MCF 10A (cell line): ENCODE measurements around the gene MSL2. TPM values are rescaled to one million over a fixed set of nuclear protein-coding genes. Genes with fewer than 3 reads are reported as not detected.

Experiments used
- BruUV-seq: library from RNA; stranded (reverse); fragments of 400-500 nt; replicated peaks from 2 replicates; lab custom pipeline; 2021; lab: Mats Ljungman, UMichigan
- CTCF ChIA-PET: fragments of 300-600 bp; sonication (Branson Sonifier 250); formaldehyde crosslinking; extraction: SDS; loops from one replicate; lab custom pipeline; 2021; ENCODE audit warnings: antibody characterized with exemption, inconsistent platforms; lab: Yijun Ruan, JAX
- POLR2A ChIA-PET: fragments of 300-600, 350-650 bp; sonication (Branson Sonifier 250); formaldehyde crosslinking; extraction: SDS; loops from one replicate; lab custom pipeline; 2020; ENCODE audit warnings: antibody characterized with exemption, inconsistent platforms; lab: Yijun Ruan, JAX
- DNase-seq: peaks from one replicate; pipeline ENCODE4 v3.0.0-alpha.2; 2018; ENCODE audit not compliant: unreplicated experiment
- H3K27ac Mint-ChIP-seq: one replicate; pipeline ENCODE4 v1.8.0; 2022; ENCODE audit warnings: mild to moderate bottlenecking, low read depth, mixed read lengths; ENCODE audit not compliant: unreplicated experiment
- H3K27me3 Mint-ChIP-seq: one replicate; pipeline ENCODE4 v1.8.0; 2022; ENCODE audit warnings: mixed read lengths; ENCODE audit not compliant: insufficient read depth, unreplicated experiment
- H3K36me3 Mint-ChIP-seq: one replicate; pipeline ENCODE4 v1.8.0; 2022; ENCODE audit warnings: mild to moderate bottlenecking, moderate library complexity, mixed read lengths; ENCODE audit not compliant: insufficient read depth, unreplicated experiment
- H3K4me1 Mint-ChIP-seq: one replicate; pipeline ENCODE4 v1.8.0; 2022; ENCODE audit warnings: mixed read lengths; ENCODE audit not compliant: insufficient read depth, unreplicated experiment
- H3K4me3 Mint-ChIP-seq: one replicate; pipeline ENCODE4 v1.8.0; 2022; ENCODE audit warnings: mild to moderate bottlenecking, moderate library complexity, mixed read lengths; ENCODE audit not compliant: unreplicated experiment
- H3K9me3 Mint-ChIP-seq: one replicate; pipeline ENCODE4 v1.8.0; 2022; ENCODE audit warnings: mixed read lengths; ENCODE audit not compliant: unreplicated experiment
- intact Hi-C: fragments of 100-400 bp; cut with micrococcal nuclease; formaldehyde crosslinking; loops from 2 replicates; pipeline ENCODE4 v1.14.1; 2022
- total RNA-seq: library from RNA; stranded (reverse); gene quantifications from 2 replicates; pipeline ENCODE4 v1.2.3, GENCODE V29; 2022
- TF ChIP-seq, protein P1 (sequence below): fragments of 200-600 bp; IDR thresholded peaks from one replicate; pipeline ENCODE4 v1.8.0; 2022; ENCODE audit warnings: antibody characterized with exemption, mild to moderate bottlenecking; ENCODE audit not compliant: unreplicated experiment

The MSL2 gene
- total RNA-seq, 1 experiment from 2014 or later = 33.4 TPM

- no peak overlapping the region for H3K27ac Mint-ChIP-seq
- H3K9me3 Mint-ChIP-seq = no peaks in the 10 kb centered on the region
- no peaks in the 10 kb centered on the region for H3K27me3 Mint-ChIP-seq
- POLR2A ChIA-PET = no interaction called here
- no peak for DNase-seq
- intact Hi-C loops = no loop called here
- CTCF ChIA-PET = interaction anchor here (0.6 to 2.0 kb wide), 2 partner anchors 22 to 667 kb away, joined by 4 to 5 read pairs; no protein-coding TSS in a partner anchor
- H3K4me1 Mint-ChIP-seq = no peaks in the 10 kb centered on the region
- BruUV-seq = no TSS peak
- TF ChIP-seq, protein P1, sequence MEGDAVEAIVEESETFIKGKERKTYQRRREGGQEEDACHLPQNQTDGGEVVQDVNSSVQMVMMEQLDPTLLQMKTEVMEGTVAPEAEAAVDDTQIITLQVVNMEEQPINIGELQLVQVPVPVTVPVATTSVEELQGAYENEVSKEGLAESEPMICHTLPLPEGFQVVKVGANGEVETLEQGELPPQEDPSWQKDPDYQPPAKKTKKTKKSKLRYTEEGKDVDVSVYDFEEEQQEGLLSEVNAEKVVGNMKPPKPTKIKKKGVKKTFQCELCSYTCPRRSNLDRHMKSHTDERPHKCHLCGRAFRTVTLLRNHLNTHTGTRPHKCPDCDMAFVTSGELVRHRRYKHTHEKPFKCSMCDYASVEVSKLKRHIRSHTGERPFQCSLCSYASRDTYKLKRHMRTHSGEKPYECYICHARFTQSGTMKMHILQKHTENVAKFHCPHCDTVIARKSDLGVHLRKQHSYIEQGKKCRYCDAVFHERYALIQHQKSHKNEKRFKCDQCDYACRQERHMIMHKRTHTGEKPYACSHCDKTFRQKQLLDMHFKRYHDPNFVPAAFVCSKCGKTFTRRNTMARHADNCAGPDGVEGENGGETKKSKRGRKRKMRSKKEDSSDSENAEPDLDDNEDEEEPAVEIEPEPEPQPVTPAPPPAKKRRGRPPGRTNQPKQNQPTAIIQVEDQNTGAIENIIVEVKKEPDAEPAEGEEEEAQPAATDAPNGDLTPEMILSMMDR = no peak
- H3K36me3 Mint-ChIP-seq = peaks cover 8% of the 10 kb centered on the region
- no peak overlapping the region for H3K4me3 Mint-ChIP-seq
Measured at GRCh38 chr3:136109499-136109898, 86.6 kb downstream of the MSL2 start.

DNA sequence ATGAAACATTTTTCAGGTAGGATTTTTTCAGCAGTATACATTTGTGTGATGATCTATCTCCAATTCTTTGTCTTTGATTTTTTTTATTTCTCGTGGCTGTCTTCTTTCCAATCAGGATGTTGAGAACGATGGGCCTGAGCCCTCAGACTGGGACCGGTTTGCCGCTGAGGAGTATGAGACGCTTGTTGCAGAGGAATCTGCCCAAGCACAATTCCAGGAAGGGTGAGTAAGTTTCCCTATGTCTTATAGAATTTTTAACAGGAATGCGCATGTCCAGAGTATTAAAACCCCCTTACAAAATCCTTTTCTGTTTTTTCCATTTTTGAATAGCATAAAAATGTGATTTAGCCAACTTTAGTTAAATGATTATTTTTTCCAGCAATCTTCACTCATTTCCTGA, 90.0 kb downstream of the MSL2 start:
- intact Hi-C loops = no loop called here
- POLR2A ChIA-PET = interaction anchor here (0.6 kb wide), 1 partner anchor 27 kb away, joined by 3 read pairs; no protein-coding TSS in a partner anchor
- Mint-ChIP-seq H3K9me3 (no peaks in the 10 kb centered on the region), H3K27ac (no peak overlapping the region), H3K4me1 (no peaks in the 10 kb centered on the region), H3K27me3 (no peaks in the 10 kb centered on the region), H3K36me3 (peaks cover 32% of the 10 kb centered on the region), H3K4me3 (no peak overlapping the region)
- no TSS peak for BruUV-seq
- TF ChIP-seq, protein P1 = no peak
- CTCF ChIA-PET = no interaction called here
- no peak for DNase-seq

DNA sequence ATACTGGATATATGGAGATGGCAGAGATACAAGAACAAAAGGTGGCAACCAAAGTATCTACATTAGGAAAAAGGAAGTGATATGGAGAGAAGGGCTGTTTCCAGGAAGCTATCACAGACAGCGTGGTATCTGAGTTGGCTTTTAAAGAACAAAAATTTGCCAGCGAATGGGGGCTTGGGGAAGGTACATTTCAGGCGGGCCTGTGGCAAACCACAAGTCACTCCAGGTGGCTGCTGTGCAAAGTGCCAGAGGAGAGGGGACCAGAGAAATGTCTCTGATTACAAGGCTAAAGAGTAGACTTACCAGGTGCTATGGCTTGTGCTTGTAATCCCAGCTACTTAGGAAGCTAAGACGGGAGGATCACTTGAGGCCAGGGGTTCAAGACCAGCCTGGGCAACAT, 91.1 kb downstream of the MSL2 start:
- Mint-ChIP-seq H3K36me3 (peaks cover 32% of the 10 kb centered on the region), H3K4me3 (no peak overlapping the region), H3K27ac (no peak overlapping the region), H3K9me3 (no peaks in the 10 kb centered on the region), H3K4me1 (no peaks in the 10 kb centered on the region), H3K27me3 (no peaks in the 10 kb centered on the region)
- TF ChIP-seq, protein P1 = no peak
- intact Hi-C loops = no loop called here
- CTCF ChIA-PET = interaction anchor here (0.6 kb wide), 1 partner anchor 73 kb away, joined by 3 read pairs; no protein-coding TSS in a partner anchor
- BruUV-seq = no TSS peak
- POLR2A ChIA-PET = no interaction called here
- DNase-seq = no peak

Other genes starting within 250 kb of the MSL2 start
- 7.1 and 7.5 TPM in 2 replicates for gene PPP2R3A, start 230.6 kb downstream of the MSL2 start, total RNA-seq
- gene PCCB, start 54.0 kb upstream of the MSL2 start, total RNA-seq = 51.7 and 54.0 TPM in 2 replicates